ENCODE measurements around the gene SH2D2A.
A peak's percentile ranks its signal among the peaks of the same experiment; 100 is the strongest.

Gene SH2D2A

DNA sequence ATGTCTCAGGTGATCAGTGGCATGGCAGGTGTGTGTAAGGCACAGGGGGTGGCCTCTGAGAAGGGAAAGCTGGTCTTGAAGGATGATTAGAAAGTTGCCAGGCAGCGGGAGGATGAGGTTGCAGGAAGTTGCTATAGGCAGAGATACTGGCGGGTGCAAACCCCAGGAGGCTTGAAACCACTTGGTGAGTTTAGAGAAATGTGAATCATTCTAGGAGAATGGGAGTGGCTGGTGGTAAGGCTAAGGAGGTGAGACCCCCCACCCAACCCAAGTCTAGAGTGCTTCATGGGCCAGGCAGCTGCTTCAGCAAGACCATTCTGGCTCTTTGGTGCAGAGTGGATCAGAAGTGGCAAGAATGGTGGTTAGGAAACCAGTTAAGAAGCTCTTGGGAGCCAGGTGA, 9.0 kb downstream of the SH2D2A start:
- Histone ChIP-seq H3K4me3 (ENCODE audit: low read length) (no peak overlapping the region), H3K4me1 (ENCODE audit: control insufficient read depth, insufficient read depth, low read length) (peaks cover 9% of the 10 kb centered on the region), H3K36me3 (ENCODE audit: control insufficient read depth, insufficient read depth, low read length, severe bottlenecking) (no peaks in the 10 kb centered on the region), H3K27me3 (replicated peaks; ENCODE audit: control insufficient read depth, insufficient read depth, low read length) (no peaks in the 10 kb centered on the region), H3K9ac (ENCODE audit: low read length) (no peak overlapping the region), H3K9me3 (ENCODE audit: control insufficient read depth, low read length) (no peaks in the 10 kb centered on the region)
- no peak for DNase-seq (ENCODE audit: low read depth)

GRCh38 chr1:156806512-156807440, 9.9 kb downstream of the SH2D2A start:
- Histone ChIP-seq H3K9ac (ENCODE audit: low read length) (no peak overlapping the region), H3K4me3 (ENCODE audit: low read length) (no peak overlapping the region), H3K36me3 (ENCODE audit: control insufficient read depth, insufficient read depth, low read length, severe bottlenecking) (no peaks in the 10 kb centered on the region), H3K9me3 (ENCODE audit: control insufficient read depth, low read length) (no peaks in the 10 kb centered on the region), H3K4me1 (ENCODE audit: control insufficient read depth, insufficient read depth, low read length) (peaks cover 15% of the 10 kb centered on the region), H3K27me3 (replicated peaks; ENCODE audit: control insufficient read depth, insufficient read depth, low read length) (no peaks in the 10 kb centered on the region)
- DNase-seq (ENCODE audit: low read depth): no peak

DNA sequence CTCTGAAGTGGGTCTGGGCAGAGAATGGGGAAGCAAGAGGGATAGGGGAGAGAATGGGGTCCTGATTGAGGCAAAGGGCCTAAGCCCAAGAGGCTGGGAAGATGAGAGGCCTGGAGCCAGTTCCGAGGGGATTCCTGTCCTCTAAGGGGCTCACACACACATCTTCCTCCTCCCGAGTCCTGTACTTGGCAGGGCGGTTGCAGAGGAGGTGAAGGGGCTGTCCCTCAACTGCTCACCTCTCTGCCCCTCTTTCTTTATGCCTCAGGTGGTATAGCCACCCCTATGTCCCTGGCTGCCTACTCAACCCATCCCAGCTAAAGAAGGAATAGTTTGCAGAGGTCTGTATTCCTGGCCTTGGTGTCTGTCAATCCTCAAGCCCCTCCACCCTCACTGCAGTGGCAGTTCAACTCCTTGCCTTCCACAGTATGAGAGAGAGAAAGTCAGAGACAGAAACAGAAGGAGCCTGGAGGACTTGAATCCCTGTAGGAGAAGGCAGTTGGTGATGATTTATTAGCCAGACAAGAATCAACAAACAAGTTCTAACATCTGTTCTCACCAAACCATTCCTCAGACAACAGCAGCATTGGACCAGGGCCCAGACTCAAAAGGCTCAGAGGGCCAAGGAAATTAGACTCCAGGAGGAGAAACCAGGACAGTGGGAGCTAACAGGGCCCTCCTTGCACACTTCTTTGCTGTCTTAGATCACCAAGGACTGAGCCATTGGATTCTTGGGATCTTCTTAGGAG, 10.7 kb downstream of the SH2D2A start:
- H3K36me3 ChIP-seq (ENCODE audit: control insufficient read depth, insufficient read depth, low read length, severe bottlenecking): peaks cover 2% of the 10 kb centered on the region
- no peaks in the 10 kb centered on the region for H3K9me3 ChIP-seq (ENCODE audit: control insufficient read depth, low read length)
- H3K4me3 ChIP-seq (ENCODE audit: low read length): no peak overlapping the region
- DNase-seq (ENCODE audit: low read depth): peak; percentile 88
- no peaks in the 10 kb centered on the region for H3K27me3 ChIP-seq (replicated peaks; ENCODE audit: control insufficient read depth, insufficient read depth, low read length)
- H3K9ac ChIP-seq (ENCODE audit: low read length): no peak overlapping the region
- peaks cover 23% of the 10 kb centered on the region for H3K4me1 ChIP-seq (ENCODE audit: control insufficient read depth, insufficient read depth, low read length)

DNA sequence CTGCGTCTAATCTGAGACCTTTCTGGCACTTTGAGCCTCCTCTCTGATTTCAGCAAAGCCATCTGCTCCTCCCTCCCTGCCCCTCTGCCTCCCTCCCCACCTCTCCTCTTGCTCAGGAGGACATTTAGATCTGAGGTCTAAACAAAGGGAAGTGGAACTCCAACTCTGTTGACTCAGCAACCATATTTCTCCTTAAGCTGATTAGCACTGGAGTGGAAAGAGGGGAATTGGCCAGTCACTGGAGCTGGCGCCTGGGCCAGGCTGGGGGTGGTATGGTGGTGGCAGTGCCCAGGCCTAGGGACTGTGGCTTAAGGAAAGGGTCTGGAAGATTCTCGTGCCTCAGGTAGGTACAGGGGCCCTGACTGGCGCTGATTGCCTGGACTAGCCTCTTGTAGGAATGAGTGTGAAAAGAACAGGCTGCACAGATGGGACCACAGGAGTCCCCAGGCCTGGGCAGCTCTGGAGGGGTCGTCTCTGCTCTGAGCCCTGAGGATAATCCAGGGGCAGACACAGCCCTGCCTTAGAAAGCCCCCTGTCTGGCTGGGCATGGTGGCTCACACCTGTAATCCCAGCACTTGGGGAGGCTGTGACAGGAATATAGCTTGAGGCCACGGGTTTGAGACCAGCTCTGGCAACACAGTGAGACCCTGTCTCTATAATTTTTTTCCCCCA, 11.9 kb downstream of the SH2D2A start:
- no peaks in the 10 kb centered on the region for H3K27me3 ChIP-seq (replicated peaks; ENCODE audit: control insufficient read depth, insufficient read depth, low read length)
- H3K9me3 ChIP-seq (ENCODE audit: control insufficient read depth, low read length): no peaks in the 10 kb centered on the region
- DNase-seq (ENCODE audit: low read depth): peak; percentile 47

DNA sequence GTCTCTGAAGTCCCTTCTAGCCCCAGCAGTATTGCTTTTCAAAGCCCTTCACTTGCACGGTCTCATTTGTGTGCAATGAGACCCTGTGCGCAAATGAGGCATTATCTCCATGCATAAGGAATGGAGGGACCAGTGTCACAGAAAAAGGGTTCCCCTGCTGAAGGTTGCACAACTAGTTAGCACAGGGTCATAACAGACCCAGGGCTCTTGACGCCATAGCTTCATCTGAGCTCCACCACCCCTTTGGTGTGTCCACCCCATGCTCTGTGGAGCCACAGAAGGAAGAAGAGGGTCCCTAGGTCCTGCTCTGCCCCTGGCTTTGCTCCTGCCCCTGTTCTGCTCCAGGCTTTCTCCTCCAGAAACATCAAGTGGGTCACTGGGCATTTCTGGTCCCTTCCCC, 12.6 kb downstream of the SH2D2A start:
- Histone ChIP-seq H3K9ac (ENCODE audit: low read length) (no peak overlapping the region), H3K36me3 (ENCODE audit: control insufficient read depth, insufficient read depth, low read length, severe bottlenecking) (peaks cover 21% of the 10 kb centered on the region), H3K9me3 (ENCODE audit: control insufficient read depth, low read length) (no peaks in the 10 kb centered on the region), H3K4me3 (ENCODE audit: low read length) (no peak overlapping the region), H3K27me3 (replicated peaks; ENCODE audit: control insufficient read depth, insufficient read depth, low read length) (no peaks in the 10 kb centered on the region), H3K4me1 (ENCODE audit: control insufficient read depth, insufficient read depth, low read length) (peaks cover 27% of the 10 kb centered on the region)
- no peak for DNase-seq (ENCODE audit: low read depth)

More for the DNA sequence above, 11.9 kb downstream of the SH2D2A start:
- Histone ChIP-seq H3K4me3 (ENCODE audit: low read length) (no peak overlapping the region), H3K36me3 (ENCODE audit: control insufficient read depth, insufficient read depth, low read length, severe bottlenecking) (peaks cover 14% of the 10 kb centered on the region), H3K4me1 (ENCODE audit: control insufficient read depth, insufficient read depth, low read length) (peaks cover 27% of the 10 kb centered on the region), H3K9ac (ENCODE audit: low read length) (no peak overlapping the region)

DNA sequence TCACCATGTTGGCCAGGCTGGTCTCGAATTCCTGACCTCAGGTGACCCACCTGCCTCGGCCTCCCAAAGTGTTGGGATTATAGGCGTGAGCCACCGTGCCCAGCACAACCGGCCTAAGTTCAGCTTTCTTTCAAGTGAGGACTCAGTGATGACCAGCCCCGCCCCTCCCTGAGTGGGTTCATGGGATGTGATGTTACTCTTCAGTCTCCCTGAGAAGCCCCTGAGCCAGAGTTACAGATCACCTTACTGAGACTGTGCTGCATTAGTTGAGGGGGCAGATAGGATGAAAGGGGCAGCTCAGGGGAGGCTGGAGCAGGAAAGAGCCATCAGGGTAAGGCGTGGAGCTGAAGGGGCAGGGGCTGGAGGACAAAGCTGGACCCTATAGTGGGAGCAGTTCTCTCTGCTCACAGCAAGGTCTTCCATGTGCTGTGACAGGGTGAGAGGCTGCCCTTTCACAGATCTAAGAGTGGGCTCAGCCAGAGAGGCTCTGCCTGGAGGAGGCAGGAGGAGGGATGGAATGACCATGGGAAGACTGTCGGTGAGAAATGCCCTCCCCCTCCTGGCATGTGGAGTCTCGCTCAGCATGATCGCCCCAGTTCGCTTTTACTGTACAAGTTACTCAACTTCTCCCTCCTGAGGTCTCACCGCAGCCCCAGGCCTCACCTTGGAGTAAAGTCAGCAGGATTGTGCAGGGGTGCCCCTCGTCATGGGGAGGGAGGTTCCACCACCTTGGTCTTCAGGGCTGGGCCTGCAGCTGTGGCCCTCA, 13.4 kb downstream of the SH2D2A start:
- Histone ChIP-seq H3K9ac (ENCODE audit: low read length) (no peak overlapping the region), H3K9me3 (ENCODE audit: control insufficient read depth, low read length) (no peaks in the 10 kb centered on the region)
- DNase-seq (ENCODE audit: low read depth): no peak

GRCh38 chr1:156802421-156802935, 14.2 kb downstream of the SH2D2A start:
- Histone ChIP-seq H3K9me3 (ENCODE audit: control insufficient read depth, low read length) (no peaks in the 10 kb centered on the region), H3K9ac (ENCODE audit: low read length) (no peak overlapping the region), H3K27me3 (replicated peaks; ENCODE audit: control insufficient read depth, insufficient read depth, low read length) (no peaks in the 10 kb centered on the region), H3K36me3 (ENCODE audit: control insufficient read depth, insufficient read depth, low read length, severe bottlenecking) (peaks cover 36% of the 10 kb centered on the region), H3K4me1 (ENCODE audit: control insufficient read depth, insufficient read depth, low read length) (peaks cover 31% of the 10 kb centered on the region), H3K4me3 (ENCODE audit: low read length) (no peak overlapping the region)
- no peak for DNase-seq (ENCODE audit: low read depth)

More for the DNA sequence above, 13.4 kb downstream of the SH2D2A start:
- Histone ChIP-seq H3K4me1 (ENCODE audit: control insufficient read depth, insufficient read depth, low read length) (peaks cover 27% of the 10 kb centered on the region), H3K4me3 (ENCODE audit: low read length) (no peak overlapping the region), H3K27me3 (replicated peaks; ENCODE audit: control insufficient read depth, insufficient read depth, low read length) (no peaks in the 10 kb centered on the region), H3K36me3 (ENCODE audit: control insufficient read depth, insufficient read depth, low read length, severe bottlenecking) (peaks cover 28% of the 10 kb centered on the region)

- peaks cover 31% of the 10 kb centered on the region for H3K4me1 ChIP-seq (ENCODE audit: control insufficient read depth, insufficient read depth, low read length)
- H3K36me3 ChIP-seq (ENCODE audit: control insufficient read depth, insufficient read depth, low read length, severe bottlenecking): peaks cover 45% of the 10 kb centered on the region
- H3K27me3 ChIP-seq (replicated peaks; ENCODE audit: control insufficient read depth, insufficient read depth, low read length): no peaks in the 10 kb centered on the region
- peak; percentile 94 for DNase-seq (ENCODE audit: low read depth)
- peak overlapping the region; percentile 17 for H3K9ac ChIP-seq (ENCODE audit: low read length)
- H3K9me3 ChIP-seq (ENCODE audit: control insufficient read depth, low read length): no peaks in the 10 kb centered on the region
- no peak overlapping the region for H3K4me3 ChIP-seq (ENCODE audit: low read length)
These were observed 15.1 kb downstream of the SH2D2A start for GRCh38 chr1:156801409-156802121.

DNA sequence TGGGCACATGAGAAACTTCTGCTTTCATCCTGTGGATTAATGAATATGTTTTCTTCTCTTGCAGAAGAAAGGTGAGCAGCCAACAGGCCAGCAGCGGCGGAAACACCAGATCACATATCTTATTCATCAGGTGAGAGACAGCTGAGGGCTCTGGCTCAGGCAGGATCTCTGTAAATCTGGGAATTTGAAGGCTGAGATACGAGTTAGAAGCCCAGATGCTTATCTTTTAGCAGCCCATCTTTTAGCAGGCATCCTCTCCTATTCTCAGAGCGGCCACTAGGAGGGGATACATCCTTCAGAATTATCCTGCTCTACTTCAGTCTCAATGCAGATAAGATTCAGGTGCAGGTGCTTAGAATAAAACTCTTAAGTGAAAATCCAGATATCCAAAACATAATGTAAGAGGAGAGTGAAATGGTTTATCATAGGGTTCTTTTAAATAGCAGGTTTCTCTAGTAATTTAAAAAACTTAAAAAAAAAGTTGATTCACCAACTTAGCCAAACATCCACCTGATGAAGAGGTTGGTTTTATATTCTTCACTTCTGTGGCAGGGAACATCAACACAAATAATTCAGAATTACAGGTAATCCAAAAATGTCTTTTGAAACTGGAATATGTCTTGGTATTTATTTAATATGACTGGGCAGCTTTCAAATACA, 19.3 kb downstream of the SH2D2A start:
- peak; percentile 84 for DNase-seq (ENCODE audit: low read depth)
- peaks cover 83% of the 10 kb centered on the region for H3K36me3 ChIP-seq (ENCODE audit: control insufficient read depth, insufficient read depth, low read length, severe bottlenecking)
- no peak overlapping the region for H3K4me3 ChIP-seq (ENCODE audit: low read length)

More for the DNA sequence above, 19.3 kb downstream of the SH2D2A start:
- no peaks in the 10 kb centered on the region for H3K9me3 ChIP-seq (ENCODE audit: control insufficient read depth, low read length)
- peaks cover 27% of the 10 kb centered on the region for H3K4me1 ChIP-seq (ENCODE audit: control insufficient read depth, insufficient read depth, low read length)
- no peaks in the 10 kb centered on the region for H3K27me3 ChIP-seq (replicated peaks; ENCODE audit: control insufficient read depth, insufficient read depth, low read length)
- no peak overlapping the region for H3K9ac ChIP-seq (ENCODE audit: low read length)

Data from adipocyte (in vitro differentiated cells).